CD4-positive, alpha-beta T cell (primary cell): ENCODE measurements around the gene HSF2BP. TPM values are rescaled to one million over a fixed set of nuclear protein-coding genes. Genes with fewer than 3 reads are reported as not detected.
"Not testable (repeated sequence)": the region's sequence is repeated elsewhere in the genome, so short reads cannot be mapped to it uniquely, and the experiment has no call there.

Experiments
- ATAC-seq: fragments of 200-7000 bp; cut with Tn5 transposase; one replicate; pipeline ENCODE4 v1.10.0; 2022; ENCODE audit warnings: mild to moderate bottlenecking; ENCODE audit not compliant: poor library complexity
- CTCF ChIA-PET: fragments of 350-600 bp; sonication (Branson Sonifier 250); formaldehyde crosslinking; loops from one replicate; lab custom pipeline; 2021; ENCODE audit warnings: antibody characterized with exemption, inconsistent platforms; lab: Charles Lee
- POLR2A ChIA-PET: fragments of 350-600 bp; sonication (Branson Sonifier 250); formaldehyde crosslinking; loops from one replicate; lab custom pipeline; 2021; ENCODE audit warnings: antibody characterized with exemption, inconsistent platforms; lab: Charles Lee
- DNase-seq, 14 experiments: peaks; one replicate each; pipeline ENCODE4 v3.0.0-alpha.2; 2013 to 2020; ENCODE audit warnings: mixed read lengths in 2 of 14
- H3K27ac ChIP-seq, 2 donors: one replicate each; pipeline versions ENCODE4 v1.5.1 to v1.7.0; 2013; ENCODE audit warnings: low read length in 2 of 2, low read depth in 1 of 2, mild to moderate bottlenecking in 1 of 2
- H3K27me3 ChIP-seq, 2 experiments: 1 replicate in 1 of 2; 2 replicates in 1 of 2; pipeline versions ENCODE4 v1.6.1 to v1.7.0; 2013; ENCODE audit warnings: low read length in 2 of 2, control low read depth in 1 of 2, mild to moderate bottlenecking in 1 of 2, moderate library complexity in 1 of 2; ENCODE audit not compliant: insufficient read depth in 2 of 2, control insufficient read depth in 1 of 2
- H3K36me3 ChIP-seq: one replicate; pipeline ENCODE4 v1.6.1; 2013; ENCODE audit warnings: low read length, control low read depth; ENCODE audit not compliant: insufficient read depth
- H3K4me1 ChIP-seq: one replicate; pipeline ENCODE4 v1.6.1; 2013; ENCODE audit warnings: low read length, control low read depth; ENCODE audit not compliant: insufficient read depth
- H3K4me3 ChIP-seq: one replicate; pipeline ENCODE4 v1.5.1; 2013; ENCODE audit warnings: mild to moderate bottlenecking, low read length, moderate library complexity
- H3K9me3 ChIP-seq, 2 experiments: 1 replicate in 1 of 2; 2 replicates in 1 of 2; pipeline versions ENCODE4 v1.6.1 to v1.7.0; 2013; ENCODE audit warnings: low read length in 2 of 2, mild to moderate bottlenecking in 2 of 2, control low read depth in 1 of 2, moderate library complexity in 1 of 2; ENCODE audit not compliant: control insufficient read depth in 1 of 2, insufficient read depth in 1 of 2
- H3K27ac Mint-ChIP-seq: one replicate; pipeline ENCODE4 v1.8.0; 2020; ENCODE audit warnings: mixed read lengths
- H3K27me3 Mint-ChIP-seq: one replicate; pipeline ENCODE4 v1.8.0; 2021; ENCODE audit warnings: mixed read lengths
- H3K36me3 Mint-ChIP-seq: one replicate; pipeline ENCODE4 v1.8.0; 2021; ENCODE audit warnings: low read depth, mixed read lengths
- H3K4me1 Mint-ChIP-seq: one replicate; pipeline ENCODE4 v1.8.0; 2021; ENCODE audit warnings: low read depth, mixed read lengths
- H3K4me3 Mint-ChIP-seq: one replicate; pipeline ENCODE4 v1.8.0; 2020; ENCODE audit warnings: mild to moderate bottlenecking, mixed read lengths
- H3K9me3 Mint-ChIP-seq: one replicate; pipeline ENCODE4 v1.8.0; 2020; ENCODE audit warnings: mixed read lengths
- CTCF ChIP-seq: fragments of 200-600 bp; IDR thresholded peaks from one replicate; pipeline ENCODE4 v1.8.0; 2022; ENCODE audit warnings: antibody characterized with exemption, mild to moderate bottlenecking
- intact Hi-C, 2 experiments: fragments of 100-400 bp; cut with DNase I in 1 of 2; cut with micrococcal nuclease in 1 of 2; formaldehyde crosslinking; loops; one replicate each; pipeline versions ENCODE4 v1.15.1 to v1.9.0; 2023 to 2025; cut with DNase I, micrococcal nuclease
- total RNA-seq, 174 experiments: library from RNA in 2 of 174; stranded (reverse) in 2 of 174; gene quantifications; one replicate each; pipeline ENCODE4 v1.2.3 and lab custom pipeline; 2021 to 2026

HSF2BP gene
- total RNA-seq, 2 experiments from 2014 or later = 0.59 to 0.93 TPM

- Histone ChIP-seq H3K4me3 (no peak overlapping the region), H3K27me3 (no peaks in the 10 kb centered on the region), H3K4me1 (no peaks in the 10 kb centered on the region), H3K9me3 (no peaks in the 10 kb centered on the region), H3K27ac (no peak overlapping the region), H3K36me3 (peaks cover 89% of the 10 kb centered on the region)
- TF ChIP-seq CTCF = no peak
- Mint-ChIP-seq H3K27me3 (no peaks in the 10 kb centered on the region), H3K4me3 (no peak overlapping the region), H3K36me3 (peaks cover 72% of the 10 kb centered on the region), H3K9me3 (no peaks in the 10 kb centered on the region), H3K4me1 (peaks cover 5% of the 10 kb centered on the region), H3K27ac (no peak overlapping the region)
- POLR2A ChIA-PET = no interaction called here
- ATAC-seq = no peak
- intact Hi-C loops = loop anchor here in 1 of 2 experiments (10.0 kb wide), 1 partner anchor 60 kb away; no protein-coding TSS in a partner anchor
- CTCF ChIA-PET = no interaction called here
- DNase-seq = no peak
Measured at GRCh38 chr21:43684424-43684823, 25.1 kb upstream of the HSF2BP start.

- Histone ChIP-seq H3K27ac (no peak overlapping the region), H3K27me3 (no peaks in the 10 kb centered on the region), H3K4me1 (no peaks in the 10 kb centered on the region), H3K4me3 (no peak overlapping the region), H3K36me3 (peaks cover 77% of the 10 kb centered on the region), H3K9me3 (no peaks in the 10 kb centered on the region)
- ChIA-PET CTCF (no interaction called here), POLR2A (no interaction called here)
- Mint-ChIP-seq H3K4me3 (no peak overlapping the region), H3K27me3 (no peaks in the 10 kb centered on the region), H3K9me3 (no peaks in the 10 kb centered on the region), H3K36me3 (peaks cover 79% of the 10 kb centered on the region), H3K4me1 (peaks cover 5% of the 10 kb centered on the region), H3K27ac (no peak overlapping the region)
- intact Hi-C loops = loop anchor here in 1 of 2 experiments (10.0 kb wide), 1 partner anchor 63 kb away; no protein-coding TSS in a partner anchor
- ATAC-seq = no peak
- DNase-seq = no peak
- TF ChIP-seq CTCF = no peak
Measured at GRCh38 chr21:43681650-43682049, 22.4 kb upstream of the HSF2BP start.

- H3K27ac Mint-ChIP-seq, POLR2A ChIA-PET, H3K27ac ChIP-seq, H3K4me1 ChIP-seq, DNase-seq, ATAC-seq, H3K4me3 Mint-ChIP-seq, CTCF ChIA-PET, H3K27me3 Mint-ChIP-seq, H3K4me3 ChIP-seq, H3K9me3 ChIP-seq, H3K4me1 Mint-ChIP-seq, H3K27me3 ChIP-seq, H3K9me3 Mint-ChIP-seq: not testable (repeated sequence)
- peaks cover 79% of the 10 kb centered on the region for H3K36me3 Mint-ChIP-seq
- peaks cover 76% of the 10 kb centered on the region for H3K36me3 ChIP-seq
- intact Hi-C loops = loop anchor here in 1 of 2 experiments (10.0 kb wide), 1 partner anchor 64 kb away; no protein-coding TSS in a partner anchor
Measured at GRCh38 chr21:43680421-43680820, 21.1 kb upstream of the HSF2BP start.

GRCh38 chr21:43679951-43680350 is 20.7 kb upstream of the HSF2BP start:
- ChIA-PET CTCF (no interaction called here), POLR2A (no interaction called here)
- H3K4me3 Mint-ChIP-seq = no peak overlapping the region
- no peaks in the 10 kb centered on the region for H3K4me1 ChIP-seq
- peaks cover 5% of the 10 kb centered on the region for H3K4me1 Mint-ChIP-seq
- peaks cover 79% of the 10 kb centered on the region for H3K36me3 Mint-ChIP-seq
- no peaks in the 10 kb centered on the region for H3K27me3 Mint-ChIP-seq
- H3K27me3 ChIP-seq = no peaks in the 10 kb centered on the region
- no peaks in the 10 kb centered on the region for H3K9me3 Mint-ChIP-seq
- H3K4me3 ChIP-seq = no peak overlapping the region
- DNase-seq = no peak
- intact Hi-C loops = loop anchor here in 1 of 2 experiments (10.0 kb wide), 1 partner anchor 65 kb away; no protein-coding TSS in a partner anchor
- H3K9me3 ChIP-seq = no peaks in the 10 kb centered on the region
- no peak overlapping the region for H3K27ac Mint-ChIP-seq
- H3K27ac ChIP-seq = no peak overlapping the region
- no peak for TF ChIP-seq CTCF
- peaks cover 76% of the 10 kb centered on the region for H3K36me3 ChIP-seq
- no peak for ATAC-seq
